IMR-90 (cell line): ENCODE measurements around the gene SERTAD4. TPM values are rescaled to one million over a fixed set of nuclear protein-coding genes. Genes with fewer than 3 reads are reported as not detected.

ENCODE experiments used
- ATAC-seq: fragments of 200-7000 bp; cut with Tn5 transposase; 2 replicates; pipeline ENCODE4 v1.9.1; 2020; ENCODE audit warnings: low read depth, mild to moderate bottlenecking, moderate library complexity
- BruUV-seq: library from RNA; stranded (reverse); fragments of 400-500 nt; replicated peaks from 2 replicates; lab custom pipeline; 2021; lab: Mats Ljungman, UMichigan
- CTCF ChIA-PET: fragments of 300-600 bp; formaldehyde crosslinking; extraction: SDS; loops from one replicate; lab custom pipeline; 2021; ENCODE audit warnings: antibody characterized with exemption; lab: Yijun Ruan, JAX
- POLR2A ChIA-PET: fragments of 300-600 bp; sonication (Branson Sonifier 250); formaldehyde crosslinking; loops from one replicate; lab custom pipeline; 2022; ENCODE audit warnings: antibody characterized with exemption; ENCODE audit not compliant: unreplicated experiment; lab: Charles Lee
- DNase-seq: peaks from one replicate; pipeline ENCODE4 v3.0.0; 2013
- H2AFZ ChIP-seq: replicated peaks from 2 replicates; pipeline ENCODE3; 2013; ENCODE audit warnings: low read length, mild to moderate bottlenecking; ENCODE audit not compliant: poor library complexity
- H2AK5ac ChIP-seq: 2 replicates; pipeline ENCODE4 v1.6.1; 2013; ENCODE audit warnings: low read depth, low read length, inconsistent platforms
- H2AK9ac ChIP-seq: replicated peaks from 2 replicates; pipeline ENCODE3; 2013; ENCODE audit warnings: mild to moderate bottlenecking, low read depth, low read length, moderate library complexity; ENCODE audit not compliant: poor library complexity
- H2BK120ac ChIP-seq: 2 replicates; pipeline ENCODE4 v1.6.1; 2013; ENCODE audit warnings: low read depth, low read length, inconsistent platforms
- H2BK15ac ChIP-seq: 3 replicates; pipeline ENCODE4 v1.6.1; 2013; ENCODE audit warnings: low read depth, low read length, inconsistent platforms
- H2BK20ac ChIP-seq: 2 replicates; pipeline ENCODE4 v1.6.1; 2013; ENCODE audit warnings: low read depth, mild to moderate bottlenecking, inconsistent platforms, low read length, moderate library complexity
- H2BK5ac ChIP-seq: 2 replicates; pipeline ENCODE4 v1.6.1; 2013; ENCODE audit warnings: mild to moderate bottlenecking, low read depth, low read length, inconsistent platforms; ENCODE audit not compliant: poor library complexity, severe bottlenecking
- H3K14ac ChIP-seq: replicated peaks from 2 replicates; pipeline ENCODE4 v1.6.1; 2013; ENCODE audit warnings: low read depth, low read length, inconsistent platforms
- H3K18ac ChIP-seq: 2 replicates; pipeline ENCODE4 v1.6.1; 2013; ENCODE audit warnings: low read depth, low read length, control low read depth
- H3K23ac ChIP-seq: 2 replicates; pipeline ENCODE4 v1.6.1; 2013; ENCODE audit warnings: low read depth, low read length, inconsistent platforms
- H3K27ac ChIP-seq: 2 replicates; pipeline ENCODE4 v1.5.1; 2013; ENCODE audit warnings: mild to moderate bottlenecking, control low read depth, low read length; ENCODE audit not compliant: insufficient read depth
- H3K27me3 ChIP-seq: 2 replicates; pipeline ENCODE4 v1.6.1; 2013; ENCODE audit warnings: low read length; ENCODE audit not compliant: control insufficient read depth, insufficient read depth
- H3K36me3 ChIP-seq: 2 replicates; pipeline ENCODE4 v1.6.1; 2013; ENCODE audit warnings: low read length, mixed read lengths; ENCODE audit not compliant: control insufficient read depth, insufficient read depth
- H3K4ac ChIP-seq: 2 replicates; pipeline ENCODE4 v1.6.1; 2013; ENCODE audit warnings: low read depth, low read length, inconsistent platforms
- H3K4me1 ChIP-seq: 2 replicates; pipeline ENCODE4 v1.6.1; 2013; ENCODE audit warnings: low read length, mixed read lengths; ENCODE audit not compliant: control insufficient read depth, insufficient read depth
- H3K4me2 ChIP-seq: 2 replicates; pipeline ENCODE4 v1.6.1; 2013; ENCODE audit warnings: low read depth, mild to moderate bottlenecking, control low read depth, low read length, moderate library complexity
- H3K4me3 ChIP-seq: 2 replicates; pipeline ENCODE4 v1.5.1; 2013; ENCODE audit warnings: low read depth, mild to moderate bottlenecking, control low read depth, low read length, moderate library complexity; ENCODE audit not compliant: insufficient read depth
- H3K56ac ChIP-seq: 2 replicates; pipeline ENCODE4 v1.6.1; 2013; ENCODE audit warnings: low read length, inconsistent platforms; ENCODE audit not compliant: insufficient read depth; ENCODE audit errors: extremely low read depth
- H3K79me1 ChIP-seq, 2 experiments: 2 replicates each; pipeline ENCODE4 v1.6.1; 2013; ENCODE audit warnings: low read length in 2 of 2, inconsistent platforms in 1 of 2, low read depth in 1 of 2
- H3K9ac ChIP-seq: 2 replicates; pipeline ENCODE4 v1.6.1; 2013; ENCODE audit warnings: low read depth, low read length, control low read depth
- H3K9me1 ChIP-seq: 2 replicates; pipeline ENCODE4 v1.6.1; 2013; ENCODE audit warnings: low read length, inconsistent platforms; ENCODE audit not compliant: insufficient read depth
- H3K9me3 ChIP-seq: 2 replicates; pipeline ENCODE4 v1.6.1; 2013; ENCODE audit warnings: low read length; ENCODE audit not compliant: control insufficient read depth, insufficient read depth
- H4K20me1 ChIP-seq: 2 replicates; pipeline ENCODE4 v1.6.1; 2013; ENCODE audit warnings: low read length, inconsistent platforms; ENCODE audit not compliant: insufficient read depth
- H4K5ac ChIP-seq: 2 replicates; pipeline ENCODE4 v1.6.1; 2013; ENCODE audit warnings: mild to moderate bottlenecking, low read depth, low read length, control low read depth
- H4K8ac ChIP-seq, 2 experiments: 2 replicates each; pipeline ENCODE4 v1.6.1; 2013; ENCODE audit warnings: low read depth in 2 of 2, low read length in 2 of 2, control low read depth in 1 of 2, inconsistent platforms in 1 of 2
- H4K91ac ChIP-seq: 2 replicates; pipeline ENCODE4 v1.6.1; 2013; ENCODE audit warnings: low read depth, low read length, inconsistent platforms; ENCODE audit not compliant: insufficient read depth
- CHD1 ChIP-seq: IDR thresholded peaks from 2 replicates; pipeline ENCODE4 v1.6.1; 2012; ENCODE audit warnings: low read depth, low read length, improper control_type of control experiment
- CTCF ChIP-seq: conservative IDR thresholded peaks from 2 replicates; pipeline ENCODE4 v1.5.1; 2012; ENCODE audit warnings: mild to moderate bottlenecking, low read depth, low read length, improper control_type of control experiment
- MAFK ChIP-seq: IDR thresholded peaks from 2 replicates; pipeline ENCODE4 v1.6.1; 2012; ENCODE audit warnings: low read depth, low read length, improper control_type of control experiment
- MAZ ChIP-seq: IDR thresholded peaks from 2 replicates; pipeline ENCODE4 v1.6.1; 2012; ENCODE audit warnings: low read depth, mild to moderate bottlenecking, low read length, improper control_type of control experiment, moderate library complexity, borderline replicate concordance
- MXI1 ChIP-seq: IDR thresholded peaks from 2 replicates; pipeline ENCODE4 v1.6.1; 2012; ENCODE audit warnings: low read depth, mild to moderate bottlenecking, low read length, moderate library complexity, borderline replicate concordance
- NFE2L2 ChIP-seq: fragments of 150-350 bp; IDR thresholded peaks from 2 replicates; pipeline ENCODE4 v1.6.1; 2016; ENCODE audit warnings: low read depth, mild to moderate bottlenecking, low read length
- POLR2A ChIP-seq: IDR thresholded peaks from 2 replicates; pipeline ENCODE4 v1.6.1; 2012; ENCODE audit warnings: mild to moderate bottlenecking, low read depth, low read length
- RFX5 ChIP-seq: IDR thresholded peaks from 2 replicates; pipeline ENCODE4 v1.8.0; 2012; ENCODE audit warnings: low read depth, mild to moderate bottlenecking, low read length, moderate library complexity
- USF2 ChIP-seq: fragments of 150-350 bp; IDR thresholded peaks from 2 replicates; pipeline ENCODE4 v1.6.1; 2017; ENCODE audit warnings: mild to moderate bottlenecking, antibody characterized with exemption, low read length, low read depth
- WGBS, 2 experiments: methylation state at CpG; one replicate each; pipeline versions ENCODE4 v1.1.5 to v1.1.7; 2013; ENCODE audit warnings: missing lambda C conversion rate in 2 of 2; ENCODE audit not compliant: insufficient read length in 1 of 2; ENCODE audit errors: extremely low coverage in 2 of 2; 5-methylcytosine and 5-hydroxymethylcytosine counted together
- dilution Hi-C: fragments of 300-500 bp; cut with HindIII; formaldehyde crosslinking; loops from one replicate; pipeline ENCODE4 v1.14.3; 2018; ENCODE audit warnings: low sequenced_read_pairs; ENCODE audit not compliant: unreplicated experiment
- in situ Hi-C: fragments of 300-500 bp; cut with MboI; formaldehyde crosslinking; loops from 3 replicates; pipeline ENCODE4 v1.14.3; 2019; ENCODE audit warnings: low sequenced_read_pairs, inconsistent platforms, mixed read lengths
- intact Hi-C: fragments of 100-400 bp; cut with micrococcal nuclease; formaldehyde crosslinking; loops from 2 replicates; pipeline ENCODE4 v1.10.0; 2022
- polyA plus RNA-seq, 3 experiments: library from polyadenylated mRNA; depleted of rRNA; stranded (reverse); fragments of >200 nt; gene quantifications; 2 replicates each; pipeline ENCODE4 v1.2.3, GENCODE V29; 2012; ENCODE audit warnings: low replicate concordance in 1 of 3
- total RNA-seq: library from RNA; depleted of rRNA; stranded (reverse); fragments of >200 nt; gene quantifications from 2 replicates; pipeline ENCODE4 v1.2.3, GENCODE V29; 2012

The SERTAD4 gene
- total and polyA plus RNA-seq, 2 of the 4 experiments (the other 2 are of a cell fraction): under 0.01 to 0.22 TPM

DNA sequence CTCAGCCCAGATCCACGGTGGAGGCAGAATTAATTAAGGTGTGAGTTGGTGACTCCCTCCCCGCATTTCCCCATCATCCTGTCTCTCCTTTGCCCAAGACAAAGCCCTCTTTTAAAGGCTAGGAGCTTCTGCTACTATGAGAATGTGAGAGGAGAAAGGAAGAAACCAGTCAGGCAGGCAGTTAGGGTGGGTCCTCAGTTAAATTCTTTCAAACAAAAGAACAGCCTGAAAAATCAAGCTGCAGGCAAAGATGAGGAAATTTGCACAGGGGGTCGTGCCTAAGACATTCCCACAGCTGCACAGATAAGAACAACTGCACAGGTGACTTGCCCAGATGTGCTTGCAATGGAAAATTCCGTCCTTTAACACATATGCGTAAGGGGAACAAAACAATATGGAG, 47.6 kb downstream of the SERTAD4 start:
- dilution Hi-C loops: no loop called here
- no peak overlapping the region for H3K14ac ChIP-seq
- TF ChIP-seq NFE2L2 (no peak), MXI1 (no peak), MAFK (no peak), CHD1 (no peak), MAZ (no peak), POLR2A (no peak), USF2 (no peak), RFX5 (no peak), CTCF (no peak)
- no TSS peak for BruUV-seq
- no peaks in the 10 kb centered on the region for H3K4me1 ChIP-seq
- no peak overlapping the region for H2AFZ ChIP-seq
- no peak overlapping the region for H3K4ac ChIP-seq
- peaks cover 12% of the 10 kb centered on the region for H3K9me3 ChIP-seq
- H2AK5ac ChIP-seq: no peak overlapping the region
- H3K9me1 ChIP-seq: no peaks in the 10 kb centered on the region
- H2BK20ac ChIP-seq: no peak overlapping the region
- no peak overlapping the region for H3K4me3 ChIP-seq
- no peak overlapping the region for H3K18ac ChIP-seq
- H4K8ac ChIP-seq: no peak overlapping the region
- DNase-seq: no peak
- ChIA-PET POLR2A (no interaction called here), CTCF (no interaction called here)
- ATAC-seq: no peak
- intact Hi-C loops: no loop called here
- peaks cover 6% of the 10 kb centered on the region for H3K27me3 ChIP-seq
- no peaks in the 10 kb centered on the region for H3K79me1 ChIP-seq
- H2BK5ac ChIP-seq: no peak overlapping the region
- H4K20me1 ChIP-seq: no peaks in the 10 kb centered on the region
- H2AK9ac ChIP-seq: no peak overlapping the region
- no peak overlapping the region for H3K4me2 ChIP-seq
- H2BK120ac ChIP-seq: no peak overlapping the region
- H4K91ac ChIP-seq: no peak overlapping the region
- no peak overlapping the region for H4K5ac ChIP-seq
- no peak overlapping the region for H3K56ac ChIP-seq
- no peak overlapping the region for H3K9ac ChIP-seq
- no CpG with 5 or more reads among the region's 5 CpGs for WGBS, 2 experiments
- no peak overlapping the region for H3K23ac ChIP-seq
- H2BK15ac ChIP-seq: no peak overlapping the region
- H3K27ac ChIP-seq: no peak overlapping the region
- H3K36me3 ChIP-seq: no peaks in the 10 kb centered on the region
- in situ Hi-C loops: no loop called here
